OCI-LY3 (cell line): Measurements from ENCODE around the gene RIMKLA.

ENCODE experiments used
- H2AFZ ChIP-seq: fragments of 200-600, 300-600 bp; shearing (Covaris generic); 2 replicates; pipeline ENCODE4 v1.6.0; 2014; ENCODE audit warnings: antibody characterized with exemption, low read depth, low read length
- H3K27ac ChIP-seq: fragments of 200-600, 300-600 bp; sonication (generic); 2 replicates; pipeline ENCODE4 v1.5.1; 2014; ENCODE audit warnings: mild to moderate bottlenecking, low read length, moderate library complexity, mixed read lengths
- H3K27me3 ChIP-seq: fragments of 200-600, 300-600 bp; sonication (generic); 2 replicates; pipeline ENCODE4 v1.6.1; 2014; ENCODE audit warnings: low read depth, low read length, mixed read lengths
- H3K36me3 ChIP-seq: fragments of 200-600, 300-600 bp; sonication (generic); replicated peaks from 2 replicates; pipeline ENCODE3; 2014; ENCODE audit warnings: low read depth, low read length, mixed read lengths
- H3K4me1 ChIP-seq: fragments of 300-600, 200-600 bp; sonication (generic); 2 replicates; pipeline ENCODE4 v1.6.1; 2014; ENCODE audit warnings: low read length, mixed read lengths
- H3K4me2 ChIP-seq: fragments of 200-600, 300-600 bp; sonication (generic); 2 replicates; pipeline ENCODE4 v1.6.1; 2014; ENCODE audit warnings: low read length, mixed read lengths
- H3K4me3 ChIP-seq: fragments of 300-600, 200-600 bp; sonication (generic); 2 replicates; pipeline ENCODE4 v1.5.1; 2014; ENCODE audit warnings: antibody characterized with exemption, mild to moderate bottlenecking, low read length, moderate library complexity
- H3K79me2 ChIP-seq: fragments of 300-600, 200-600 bp; shearing (Covaris generic); 2 replicates; pipeline ENCODE4 v1.6.1; 2014; ENCODE audit warnings: mild to moderate bottlenecking, low read length, mixed read lengths
- H3K9ac ChIP-seq: fragments of 300-600, 200-600 bp; shearing (Covaris generic); 2 replicates; pipeline ENCODE4 v1.6.0; 2014; ENCODE audit warnings: mild to moderate bottlenecking, low read length, moderate library complexity
- H3K9me3 ChIP-seq: fragments of 200-600, 300-600 bp; shearing (Covaris generic); 2 replicates; pipeline ENCODE4 v1.6.1; 2014; ENCODE audit warnings: low read length, mixed read lengths; ENCODE audit not compliant: insufficient read depth
- H4K20me1 ChIP-seq: fragments of 200-600, 300-600 bp; sonication (generic); 2 replicates; pipeline ENCODE4 v1.6.1; 2016; ENCODE audit warnings: low read length, mixed read lengths; ENCODE audit not compliant: insufficient read depth
- EZH2phosphoT487 ChIP-seq: fragments of 200-600 bp; shearing (Covaris generic); IDR thresholded peaks from 2 replicates; pipeline ENCODE4 v1.6.1; 2018; ENCODE audit warnings: antibody characterized with exemption, mixed run types, low read depth
- TF ChIP-seq, protein P1 (sequence below): fragments of 200-600, 300-600 bp; sonication (generic); IDR thresholded peaks from 2 replicates; pipeline ENCODE4 v1.5.1; 2014; ENCODE audit warnings: antibody characterized with exemption, low read length, low read depth

The RIMKLA gene

DNA sequence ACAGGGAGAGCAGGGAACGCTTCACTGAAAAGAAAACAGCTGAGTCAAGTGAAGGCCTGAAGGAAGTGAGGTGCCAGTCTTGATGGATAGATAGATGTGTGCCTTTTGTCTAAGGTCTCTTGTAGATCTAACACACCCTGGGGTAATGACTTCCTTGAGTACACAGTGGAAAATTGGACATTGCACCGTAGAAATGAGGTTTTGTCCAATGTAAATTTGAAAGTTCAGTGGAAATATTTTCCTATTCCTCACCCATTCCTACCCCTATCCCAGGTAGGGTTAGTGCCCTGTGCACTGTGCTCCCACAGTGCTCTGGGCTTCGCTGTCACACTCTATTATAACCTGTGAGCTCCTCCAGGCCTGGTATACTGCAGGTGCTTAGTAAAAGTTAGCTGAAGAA lies 50.9 kb downstream of the RIMKLA start:
- Histone ChIP-seq H3K4me3 (no peak overlapping the region), H3K36me3 (no peaks in the 10 kb centered on the region), H3K27ac (no peak overlapping the region), H2AFZ (no peak overlapping the region), H3K79me2 (no peaks in the 10 kb centered on the region), H3K9me3 (no peaks in the 10 kb centered on the region), H3K4me2 (no peak overlapping the region), H3K4me1 (no peaks in the 10 kb centered on the region), H3K27me3 (no peaks in the 10 kb centered on the region), H4K20me1 (no peaks in the 10 kb centered on the region), H3K9ac (no peak overlapping the region)
- TF ChIP-seq EZH2phosphoT487: no peak
- TF ChIP-seq, protein P1, sequence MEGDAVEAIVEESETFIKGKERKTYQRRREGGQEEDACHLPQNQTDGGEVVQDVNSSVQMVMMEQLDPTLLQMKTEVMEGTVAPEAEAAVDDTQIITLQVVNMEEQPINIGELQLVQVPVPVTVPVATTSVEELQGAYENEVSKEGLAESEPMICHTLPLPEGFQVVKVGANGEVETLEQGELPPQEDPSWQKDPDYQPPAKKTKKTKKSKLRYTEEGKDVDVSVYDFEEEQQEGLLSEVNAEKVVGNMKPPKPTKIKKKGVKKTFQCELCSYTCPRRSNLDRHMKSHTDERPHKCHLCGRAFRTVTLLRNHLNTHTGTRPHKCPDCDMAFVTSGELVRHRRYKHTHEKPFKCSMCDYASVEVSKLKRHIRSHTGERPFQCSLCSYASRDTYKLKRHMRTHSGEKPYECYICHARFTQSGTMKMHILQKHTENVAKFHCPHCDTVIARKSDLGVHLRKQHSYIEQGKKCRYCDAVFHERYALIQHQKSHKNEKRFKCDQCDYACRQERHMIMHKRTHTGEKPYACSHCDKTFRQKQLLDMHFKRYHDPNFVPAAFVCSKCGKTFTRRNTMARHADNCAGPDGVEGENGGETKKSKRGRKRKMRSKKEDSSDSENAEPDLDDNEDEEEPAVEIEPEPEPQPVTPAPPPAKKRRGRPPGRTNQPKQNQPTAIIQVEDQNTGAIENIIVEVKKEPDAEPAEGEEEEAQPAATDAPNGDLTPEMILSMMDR: no peak

DNA sequence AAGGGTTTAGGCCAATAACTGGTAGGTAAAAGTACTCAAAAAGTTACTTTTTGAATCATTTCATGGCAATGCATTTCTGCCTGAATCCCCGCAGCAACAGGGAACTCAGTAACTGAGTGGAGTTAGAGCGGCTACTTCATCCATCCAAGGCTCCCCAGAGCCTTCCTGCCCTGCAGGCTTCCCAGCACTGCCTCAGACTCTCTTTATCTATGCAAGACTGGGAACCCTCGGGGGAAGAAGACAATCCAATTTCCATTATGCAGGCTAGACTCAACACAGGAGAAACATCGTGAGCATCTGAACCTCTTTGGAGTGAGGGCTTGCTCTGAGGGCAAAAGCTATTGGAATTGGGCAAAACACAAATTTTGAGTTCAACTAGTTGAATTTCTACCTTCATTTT lies 52.1 kb downstream of the RIMKLA start:
- TF ChIP-seq EZH2phosphoT487: no peak
- TF ChIP-seq, protein P1: no peak
- no peaks in the 10 kb centered on the region for H3K4me1 ChIP-seq
- H3K4me2 ChIP-seq: no peak overlapping the region
- no peaks in the 10 kb centered on the region for H3K9me3 ChIP-seq
- H3K36me3 ChIP-seq: no peaks in the 10 kb centered on the region
- no peak overlapping the region for H3K27ac ChIP-seq
- H3K79me2 ChIP-seq: no peaks in the 10 kb centered on the region
- no peaks in the 10 kb centered on the region for H3K27me3 ChIP-seq
- H3K9ac ChIP-seq: no peak overlapping the region
- H4K20me1 ChIP-seq: no peaks in the 10 kb centered on the region
- H3K4me3 ChIP-seq: no peak overlapping the region
- no peak overlapping the region for H2AFZ ChIP-seq

DNA sequence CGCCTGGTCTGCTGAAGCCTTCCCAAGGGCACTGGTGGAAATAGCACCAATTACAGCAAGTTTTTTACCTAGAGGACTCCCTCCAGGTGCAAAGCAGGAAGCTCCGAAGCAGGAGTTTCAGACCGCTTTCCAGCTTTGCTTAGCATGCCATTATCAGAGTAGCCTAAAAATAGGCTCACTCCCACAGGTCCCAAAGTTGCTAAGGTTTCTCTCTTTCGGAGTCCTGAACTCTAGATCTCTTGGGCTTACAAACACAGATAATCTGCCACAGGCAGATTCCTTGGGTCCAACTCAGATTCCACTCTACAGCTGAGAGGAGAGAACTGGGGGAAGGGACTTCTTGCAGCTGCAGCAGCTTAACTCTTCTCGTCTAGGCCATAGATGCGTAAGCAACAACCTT lies 52.8 kb downstream of the RIMKLA start:
- Histone ChIP-seq H3K27ac (no peak overlapping the region), H4K20me1 (no peaks in the 10 kb centered on the region), H3K9me3 (no peaks in the 10 kb centered on the region), H3K4me2 (no peak overlapping the region), H3K4me1 (no peaks in the 10 kb centered on the region), H3K27me3 (no peaks in the 10 kb centered on the region), H3K79me2 (no peaks in the 10 kb centered on the region), H3K36me3 (no peaks in the 10 kb centered on the region), H3K4me3 (no peak overlapping the region), H2AFZ (no peak overlapping the region), H3K9ac (no peak overlapping the region)
- TF ChIP-seq, protein P1: no peak
- TF ChIP-seq EZH2phosphoT487: no peak

DNA sequence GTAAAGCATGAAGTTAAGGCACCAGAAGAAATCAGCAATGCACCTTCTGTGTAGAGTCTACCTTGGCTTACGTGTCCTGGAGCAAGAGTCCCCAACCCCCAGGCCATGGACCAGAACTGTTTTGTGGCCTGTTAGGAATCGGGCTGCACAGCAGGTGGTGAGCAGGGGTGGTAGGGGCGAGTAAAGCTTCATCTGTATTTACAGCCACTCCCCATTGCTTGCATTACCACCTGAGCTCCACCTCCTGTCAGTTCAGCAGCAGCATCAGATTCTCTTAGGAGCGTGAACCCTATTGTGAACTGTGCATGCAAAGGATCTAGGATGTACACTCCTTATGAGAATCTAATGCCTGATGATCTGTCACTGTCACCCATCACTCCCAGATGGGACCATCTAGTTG lies 53.7 kb downstream of the RIMKLA start:
- Histone ChIP-seq H4K20me1 (no peaks in the 10 kb centered on the region), H3K9ac (no peak overlapping the region), H2AFZ (no peak overlapping the region), H3K36me3 (no peaks in the 10 kb centered on the region), H3K27ac (no peak overlapping the region), H3K79me2 (no peaks in the 10 kb centered on the region), H3K9me3 (no peaks in the 10 kb centered on the region), H3K27me3 (no peaks in the 10 kb centered on the region), H3K4me1 (no peaks in the 10 kb centered on the region), H3K4me3 (no peak overlapping the region), H3K4me2 (no peak overlapping the region)
- no peak for TF ChIP-seq EZH2phosphoT487
- TF ChIP-seq, protein P1: no peak
